ENCODE measurements around the gene EMID1.

Gene EMID1

GRCh38 chr22:29205594-29206371 lies at the start of gene EMID1:
EMID1 (plus strand) TSS chr22:29205896; CDS start chr22:29206039, 143 bp downstream.
- DNase-seq = peak; percentile 37

DNA sequence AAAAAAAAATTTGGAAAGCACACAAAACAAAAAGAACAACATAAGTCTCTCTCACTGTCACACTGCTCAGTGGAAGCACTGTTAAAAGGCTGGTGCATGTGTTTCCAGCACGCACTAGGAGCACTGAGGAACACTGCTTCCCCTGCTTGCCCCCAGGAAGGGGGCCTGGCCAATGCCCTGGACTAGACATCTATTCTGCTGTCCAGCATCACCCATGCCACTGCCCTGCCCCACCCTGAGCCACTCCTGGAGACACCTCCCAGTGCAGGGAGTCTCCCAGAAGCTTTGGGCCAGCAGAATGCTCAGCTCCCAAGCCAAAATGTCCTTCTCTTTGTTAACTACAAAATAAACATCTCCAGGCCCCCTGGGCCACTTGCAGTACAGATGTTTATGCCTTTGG lies 49.7 kb upstream of the EMID1 start:
- no peak for DNase-seq

DNA sequence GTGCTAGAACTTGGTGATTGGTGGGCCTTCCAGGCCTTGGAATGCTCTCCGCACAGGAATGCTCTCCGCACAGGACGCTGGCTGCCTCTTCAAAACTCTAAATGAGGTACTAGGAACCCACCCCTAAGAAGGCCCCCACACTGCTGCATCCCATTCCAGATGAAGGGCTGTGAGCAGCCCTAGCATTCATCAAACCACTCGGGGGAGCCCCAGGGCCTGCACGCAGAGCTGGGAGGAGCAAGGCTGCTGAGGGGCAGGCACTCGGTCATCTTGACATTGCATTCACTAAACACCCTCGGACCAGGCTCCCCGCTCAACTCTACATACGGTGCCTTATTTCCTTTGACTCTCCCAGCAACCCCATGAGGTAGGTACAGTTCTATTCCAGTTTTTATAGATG lies 49.2 kb upstream of the EMID1 start:
- no peak for DNase-seq

DNA sequence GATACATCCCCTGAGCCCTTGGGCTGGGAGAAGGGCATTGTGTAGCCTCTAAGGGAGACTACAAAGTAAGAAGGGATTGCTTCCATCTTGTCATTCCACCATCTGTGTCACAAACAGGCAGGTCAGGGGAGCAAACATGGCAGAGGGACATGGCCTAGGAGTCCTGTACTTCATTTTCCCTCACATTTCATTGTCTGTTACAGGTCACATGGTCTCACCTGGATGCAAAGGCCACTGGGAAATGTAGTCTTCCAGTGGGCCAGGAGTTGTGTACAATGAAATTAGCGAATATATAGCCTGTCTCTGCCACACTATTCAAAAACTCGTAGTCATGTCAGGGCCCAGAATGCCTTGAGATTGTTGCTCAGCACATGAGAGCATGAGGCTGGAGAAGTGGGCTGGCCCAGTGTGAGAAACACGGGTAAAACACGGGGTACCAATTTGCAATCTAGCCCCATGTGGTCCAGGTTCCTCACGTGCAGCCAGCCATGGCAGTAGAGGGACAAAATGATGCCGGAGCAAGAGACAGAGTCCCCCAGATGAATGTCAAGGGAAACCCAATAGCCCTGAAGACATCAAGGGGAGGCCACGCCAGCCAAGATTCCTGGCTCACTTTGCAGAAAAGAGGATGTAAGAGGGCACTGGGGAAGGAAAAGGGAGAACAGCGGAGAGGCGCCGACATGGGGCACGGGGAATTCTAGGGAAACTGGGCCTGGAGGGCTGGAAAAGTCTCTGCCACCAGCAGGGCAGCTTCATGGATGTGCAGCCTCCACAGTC lies 47.7 kb upstream of the EMID1 start:
- DNase-seq = no peak

DNA sequence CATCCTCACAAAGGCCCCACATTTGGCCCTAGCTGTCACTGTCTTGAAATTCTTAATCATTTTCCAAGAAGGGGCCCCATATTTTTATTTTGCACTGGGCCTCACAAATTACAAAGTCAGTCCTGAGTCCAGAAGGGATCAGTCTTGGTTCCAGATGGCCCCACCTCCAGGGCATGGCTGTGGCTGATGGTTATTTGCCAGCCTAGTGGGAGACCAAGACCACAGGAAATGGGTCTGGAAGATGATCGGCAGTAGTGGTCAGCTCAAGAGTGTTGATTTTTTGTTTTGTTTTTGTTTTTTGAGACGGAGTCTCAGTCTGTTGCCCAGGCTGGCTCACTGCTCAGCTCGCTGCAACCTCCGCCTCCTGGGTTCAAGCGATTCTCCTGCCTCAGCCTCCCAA lies 47.1 kb upstream of the EMID1 start:
- DNase-seq = no peak

GRCh38 chr22:29163808-29164207 lies 41.9 kb upstream of the EMID1 start:
- no peak for DNase-seq

DNA sequence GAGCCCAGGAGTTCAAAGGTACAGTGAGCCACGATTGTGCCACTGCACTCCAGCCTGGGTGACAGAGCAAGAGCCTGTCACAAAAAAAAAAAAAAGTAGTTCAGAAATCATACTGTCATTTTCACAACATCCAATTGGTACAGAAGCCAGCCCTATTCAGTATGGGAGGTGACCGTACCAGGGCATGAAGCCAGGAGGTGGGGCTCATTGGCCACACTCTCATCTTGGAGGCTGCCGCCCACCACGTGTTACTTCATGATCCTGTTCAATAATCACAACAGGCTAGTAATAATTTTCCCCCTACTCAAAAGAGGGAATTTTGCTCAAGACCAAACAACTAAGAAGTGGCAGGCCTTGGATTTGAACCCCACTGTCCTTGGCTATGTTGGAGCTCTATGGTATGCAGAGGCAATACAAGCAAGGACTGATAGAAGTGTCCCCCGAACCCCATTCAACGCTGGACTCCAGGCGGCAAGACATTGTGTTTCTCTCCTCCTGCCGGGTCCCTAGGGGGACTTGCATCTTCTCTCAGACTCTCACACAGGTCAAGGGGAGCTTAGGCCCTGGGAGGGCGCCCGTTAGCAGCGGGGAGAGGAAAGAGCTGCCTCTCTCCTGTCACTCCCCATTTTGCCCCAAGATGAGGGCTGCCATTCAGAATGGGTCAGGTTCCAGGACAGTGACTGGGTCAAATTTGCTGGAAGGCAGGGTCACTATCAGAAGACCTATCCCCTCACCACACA lies 40.2 kb upstream of the EMID1 start:
- DNase-seq = no peak

DNA sequence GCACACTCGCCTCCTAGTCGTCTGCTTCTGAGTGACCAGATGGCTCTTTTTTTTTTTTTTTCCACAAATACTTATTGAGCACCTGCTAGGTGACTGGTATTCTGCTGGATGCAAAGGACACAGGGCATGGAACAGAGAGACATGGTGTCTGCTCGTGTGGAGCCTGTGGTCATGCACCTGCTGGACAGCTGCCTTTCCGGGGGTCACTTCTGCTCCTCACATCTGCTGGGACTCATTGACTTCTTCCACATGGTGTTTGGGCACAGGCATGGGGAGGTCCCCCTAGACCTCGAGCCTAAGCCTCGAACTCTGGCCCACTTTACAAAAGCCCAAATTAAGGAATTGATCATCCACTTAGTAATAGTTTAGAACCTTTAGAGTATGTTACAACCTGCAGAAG lies 39.5 kb upstream of the EMID1 start:
- no peak for DNase-seq

DNA sequence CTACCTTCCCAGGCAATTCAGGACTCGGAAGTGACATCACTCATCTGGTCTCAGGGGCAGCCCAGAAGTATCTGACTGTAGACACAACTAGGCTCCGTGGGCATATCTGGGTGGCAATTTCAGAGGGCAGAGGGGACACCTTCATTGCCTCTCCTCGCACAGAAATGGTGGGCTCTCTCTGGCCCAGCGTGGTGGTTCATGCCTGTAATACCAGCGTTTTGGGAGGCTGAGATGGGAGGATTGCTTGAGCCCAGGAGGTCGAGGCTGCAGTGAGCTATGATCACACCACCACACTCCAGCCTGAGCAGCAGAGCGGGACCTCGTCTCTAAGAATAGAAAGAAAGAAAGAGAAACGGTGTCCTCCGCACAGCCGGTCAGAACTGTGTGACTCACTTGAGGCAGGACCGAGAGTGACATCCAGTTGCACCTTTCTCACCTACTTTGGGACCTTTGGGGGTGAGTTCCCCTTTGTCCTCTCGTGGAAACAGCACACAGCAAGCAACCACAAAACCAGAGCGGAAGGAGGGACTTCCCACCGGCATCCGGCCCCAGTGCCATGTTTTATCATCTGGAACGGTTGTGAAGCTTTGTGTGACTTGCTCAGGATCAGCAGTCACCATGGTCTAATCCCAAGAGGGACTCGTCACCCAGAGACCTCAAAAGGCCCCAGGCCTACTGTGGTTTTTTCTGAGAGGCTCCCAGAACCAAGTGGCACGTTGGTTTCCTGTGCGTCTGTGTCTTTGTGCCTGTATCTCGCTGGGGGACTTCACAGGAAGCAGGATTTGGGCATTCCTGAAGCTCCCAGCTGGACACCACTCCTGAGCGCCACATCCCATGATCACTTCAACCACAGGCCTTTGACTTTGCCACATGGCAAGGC lies 38.4 kb upstream of the EMID1 start:
- DNase-seq = peak; percentile 28

- no peak for DNase-seq
Measured at GRCh38 chr22:29171721-29172120, 34.0 kb upstream of the EMID1 start.

DNA sequence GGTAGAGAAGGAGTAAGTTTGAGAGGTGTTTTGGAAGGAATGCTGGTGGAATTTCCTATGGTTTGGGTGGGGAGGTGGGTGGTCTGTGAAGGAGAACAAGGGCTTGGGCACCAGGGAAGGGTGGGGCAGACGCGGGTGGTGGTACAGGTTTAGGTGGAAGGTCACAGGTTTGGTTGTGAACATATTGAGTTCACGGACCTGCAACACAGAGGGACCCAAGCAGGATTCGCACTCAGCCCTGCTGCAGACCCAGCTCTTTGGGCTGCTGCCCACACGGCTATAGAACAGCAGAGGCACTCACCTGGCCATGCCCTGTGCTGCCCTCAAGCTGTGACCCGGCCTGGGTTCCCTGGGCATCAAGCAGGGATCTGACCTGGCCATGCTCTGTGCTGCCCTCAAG lies 33.5 kb upstream of the EMID1 start:
- no peak for DNase-seq

- DNase-seq = no peak
Measured at GRCh38 chr22:29175312-29175835, 30.3 kb upstream of the EMID1 start.

DNA sequence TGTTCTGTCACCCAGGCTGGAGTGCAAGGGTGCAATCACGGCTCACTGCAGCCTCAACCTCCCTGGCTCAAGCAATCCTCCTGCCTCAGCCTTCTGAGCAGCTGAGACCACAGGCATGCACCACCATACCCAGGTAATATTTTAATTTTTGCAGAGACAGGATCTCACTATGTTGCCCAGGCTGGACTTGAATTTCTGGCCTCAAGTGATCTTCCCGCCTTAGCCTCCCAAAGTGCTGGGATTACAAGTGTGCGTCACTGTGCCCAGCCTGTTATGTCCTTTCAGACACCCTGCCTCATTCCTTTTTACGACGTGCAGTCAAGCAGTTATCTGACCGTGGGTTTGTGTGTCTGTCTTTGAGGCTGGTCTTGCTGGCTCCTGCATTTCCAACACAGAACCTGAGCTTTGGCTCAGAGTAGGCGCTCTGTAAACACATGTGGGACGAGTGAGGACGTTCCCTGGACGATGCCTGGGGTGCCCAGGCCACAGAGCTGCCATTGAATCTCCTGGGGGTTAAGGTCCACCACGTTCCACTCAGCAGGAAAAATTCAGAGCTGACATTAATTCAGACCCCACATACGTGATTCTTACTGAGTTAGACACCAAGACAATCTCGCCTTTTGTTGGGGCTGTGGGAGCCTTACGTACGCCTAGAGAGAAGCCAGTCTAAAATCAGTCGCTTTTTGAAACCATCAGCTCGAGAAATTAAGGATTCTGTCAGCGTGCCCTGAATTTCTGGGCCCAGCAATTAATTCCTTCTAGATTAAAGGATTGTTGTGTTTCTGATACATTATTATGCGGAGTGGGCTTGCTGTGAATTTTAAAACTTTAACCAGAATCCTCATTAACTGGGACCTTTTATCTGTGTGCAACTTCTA lies 21.5 kb upstream of the EMID1 start:
- DNase-seq = no peak

- no peak for DNase-seq
Measured at GRCh38 chr22:29184849-29185490, 20.7 kb upstream of the EMID1 start.

DNA sequence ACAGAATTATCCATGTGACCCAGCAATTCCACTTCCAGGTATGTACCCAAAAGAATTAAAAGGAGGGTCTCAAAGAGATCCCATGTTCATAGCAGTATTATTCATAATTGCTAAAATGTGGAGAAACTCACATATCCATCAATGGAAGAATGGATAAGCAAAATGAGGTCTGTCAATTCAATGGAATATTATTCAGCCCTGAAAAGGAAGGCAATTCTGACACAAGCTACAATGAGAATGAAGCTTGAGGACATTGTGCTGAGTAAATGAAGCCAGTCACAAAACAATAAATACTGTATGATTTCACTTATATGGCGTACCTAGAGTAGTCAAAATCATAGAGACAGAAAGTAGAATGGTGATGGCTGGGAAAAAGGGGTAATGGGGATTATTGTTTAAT lies 19.4 kb upstream of the EMID1 start:
- DNase-seq = no peak

DNA sequence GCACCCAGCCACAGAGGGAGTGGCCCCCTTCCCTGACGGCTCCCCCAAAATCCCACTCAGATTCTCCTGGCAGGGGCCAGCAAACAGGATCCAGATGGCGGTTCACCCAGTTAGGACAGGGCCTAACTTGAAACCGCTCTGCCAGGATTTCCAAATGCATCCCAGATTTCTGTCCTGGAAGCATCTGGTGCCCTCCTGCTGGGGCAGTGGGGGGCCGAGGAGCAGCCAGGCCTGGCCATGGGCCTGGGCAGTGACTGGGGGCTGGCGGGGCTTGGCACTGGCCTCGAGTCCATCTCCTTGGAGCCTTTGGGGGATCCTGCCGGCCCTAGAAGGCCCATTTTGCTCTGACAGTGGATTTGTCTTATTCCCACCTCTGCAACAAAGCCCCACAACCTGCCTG lies 17.9 kb upstream of the EMID1 start:
- no peak for DNase-seq

GRCh38 chr22:29190051-29190450 lies 15.6 kb upstream of the EMID1 start:
- no peak for DNase-seq

- DNase-seq = no peak
Measured at GRCh38 chr22:29190918-29191317, 14.8 kb upstream of the EMID1 start.

GRCh38 chr22:29193021-29193420 lies 12.7 kb upstream of the EMID1 start:
- no peak for DNase-seq

- no peak for DNase-seq
Measured at GRCh38 chr22:29194184-29194583, 11.5 kb upstream of the EMID1 start.
